Gastroesophageal sphincter (tissue), 4 donors: ENCODE measurements around the gene NUPR2. TPM values are rescaled to one million over a fixed set of nuclear protein-coding genes. Genes with fewer than 3 reads are reported as not detected.
"Not testable (repeated sequence)": the region's sequence is repeated elsewhere in the genome, so short reads cannot be mapped to it uniquely, and the experiment has no call there.

ENCODE experiments used
- ATAC-seq: fragments of 150-250 bp; one replicate; pipeline ENCODE4 v1.9.1; 2016; ENCODE audit warnings: mild to moderate bottlenecking, moderate library complexity
- H3K27ac ChIP-seq, 4 donors: fragments of 200-600 bp; sonication (generic) in 3 of 4; 1 replicate in 3 of 4; 2 replicates in 1 of 4; pipeline ENCODE4 v1.5.1; 2016 to 2019
- H3K27me3 ChIP-seq: fragments of 200-600 bp; sonication (generic); one replicate; pipeline ENCODE4 v1.5.1; 2019
- H3K36me3 ChIP-seq, 2 donors: fragments of 200-600 bp; sonication (generic); one replicate each; pipeline ENCODE4 v1.5.1; 2019; ENCODE audit warnings: control low read depth in 1 of 2
- H3K4me1 ChIP-seq, 3 donors: fragments of 200-600 bp; sonication (generic); 1 replicate in 2 of 3; 2 replicates in 1 of 3; pipeline ENCODE4 v1.5.1; 2016 to 2019; ENCODE audit warnings: control low read depth in 2 of 3
- H3K4me3 ChIP-seq, 2 donors: fragments of 200-600 bp; sonication (generic); one replicate each; pipeline ENCODE4 v1.5.1; 2019; ENCODE audit warnings: mild to moderate bottlenecking in 1 of 2, moderate library complexity in 1 of 2
- H3K9me3 ChIP-seq, 3 donors: fragments of 200-600 bp; sonication (generic); one replicate each; pipeline ENCODE4 v1.5.1; 2017 to 2019; ENCODE audit warnings: control low read depth in 2 of 3
- EP300 ChIP-seq: sonication (generic); formaldehyde crosslinking; IDR thresholded peaks from one replicate; pipeline ENCODE4 v1.6.1; 2017; ENCODE audit warnings: antibody characterized with exemption, mild to moderate bottlenecking
- POLR2A ChIP-seq, 2 donors: fragments of 450-650 bp; IDR thresholded peaks; one replicate each; pipeline ENCODE4 v1.6.1; 2017; ENCODE audit warnings: antibody characterized with exemption in 2 of 2, mild to moderate bottlenecking in 2 of 2, moderate library complexity in 1 of 2
- POLR2AphosphoS5 ChIP-seq: sonication (generic); formaldehyde crosslinking; IDR thresholded peaks from one replicate; pipeline ENCODE4 v1.6.1; 2017; ENCODE audit warnings: antibody characterized with exemption
- WGBS, 2 donors: methylation state at CpG; one replicate each; pipeline ENCODE4 v1.1.5; 2018; ENCODE audit warnings: low coverage in 1 of 2; 5-methylcytosine and 5-hydroxymethylcytosine counted together
- total RNA-seq, 4 donors: library from RNA; depleted of rRNA; stranded (reverse); fragments of >200 nt; gene quantifications; one replicate each; pipeline ENCODE4 v1.1.0, GENCODE V29; 2016
- TF ChIP-seq, protein P1 (sequence below), 4 experiments: fragments of 200-600 bp in 2 of 4; fragments of 450-650 bp in 2 of 4; sonication (generic) in 1 of 4; IDR thresholded peaks; one replicate each; pipeline ENCODE4 v1.5.1; 2017 to 2019; ENCODE audit warnings: antibody characterized with exemption in 4 of 4, mild to moderate bottlenecking in 2 of 4, moderate library complexity in 2 of 4

Gene NUPR2
- total RNA-seq, 4 donors from 2014 or later, result 0.77 TPM; not detected in 3

DNA sequence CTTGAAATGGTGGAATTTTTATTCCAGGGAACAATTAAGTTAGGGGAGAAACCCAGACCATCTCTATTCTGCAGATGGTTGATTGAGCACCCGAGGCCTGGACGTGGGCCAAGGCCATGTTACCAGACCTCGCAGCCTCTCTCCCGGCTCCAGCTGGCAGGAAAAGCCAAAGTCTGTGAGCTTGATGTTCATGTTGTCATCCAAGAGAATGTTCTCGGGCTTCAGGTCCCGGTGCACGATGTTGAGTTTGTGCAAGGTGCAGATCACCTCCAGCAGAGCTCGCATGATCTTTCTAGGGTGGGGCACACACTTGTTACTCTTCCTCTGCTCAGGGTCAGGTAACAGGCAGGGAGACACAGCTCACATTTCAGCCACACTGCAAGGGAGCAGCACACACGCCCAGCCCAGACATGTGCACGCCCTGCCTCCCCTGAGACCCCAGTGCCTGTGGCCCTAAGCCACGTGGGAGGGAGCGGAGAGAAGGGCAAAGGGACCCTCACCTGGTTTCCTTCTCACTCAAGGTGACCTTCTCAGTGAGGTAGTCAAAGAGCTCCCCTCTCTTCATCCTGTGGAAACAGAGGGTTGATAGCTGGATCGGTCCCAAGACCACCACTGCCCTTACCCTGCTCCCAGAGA is 32.9 kb downstream of the NUPR2 start:
- TF ChIP-seq POLR2AphosphoS5 (no peak), EP300 (no peak), POLR2A (IDR thresholded peaks at IDR 0.05) (no peak)
- TF ChIP-seq, protein P1, sequence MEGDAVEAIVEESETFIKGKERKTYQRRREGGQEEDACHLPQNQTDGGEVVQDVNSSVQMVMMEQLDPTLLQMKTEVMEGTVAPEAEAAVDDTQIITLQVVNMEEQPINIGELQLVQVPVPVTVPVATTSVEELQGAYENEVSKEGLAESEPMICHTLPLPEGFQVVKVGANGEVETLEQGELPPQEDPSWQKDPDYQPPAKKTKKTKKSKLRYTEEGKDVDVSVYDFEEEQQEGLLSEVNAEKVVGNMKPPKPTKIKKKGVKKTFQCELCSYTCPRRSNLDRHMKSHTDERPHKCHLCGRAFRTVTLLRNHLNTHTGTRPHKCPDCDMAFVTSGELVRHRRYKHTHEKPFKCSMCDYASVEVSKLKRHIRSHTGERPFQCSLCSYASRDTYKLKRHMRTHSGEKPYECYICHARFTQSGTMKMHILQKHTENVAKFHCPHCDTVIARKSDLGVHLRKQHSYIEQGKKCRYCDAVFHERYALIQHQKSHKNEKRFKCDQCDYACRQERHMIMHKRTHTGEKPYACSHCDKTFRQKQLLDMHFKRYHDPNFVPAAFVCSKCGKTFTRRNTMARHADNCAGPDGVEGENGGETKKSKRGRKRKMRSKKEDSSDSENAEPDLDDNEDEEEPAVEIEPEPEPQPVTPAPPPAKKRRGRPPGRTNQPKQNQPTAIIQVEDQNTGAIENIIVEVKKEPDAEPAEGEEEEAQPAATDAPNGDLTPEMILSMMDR (IDR thresholded peaks at IDR 0.05), result no peak
- Histone ChIP-seq H3K27me3 (no peaks in the 10 kb centered on the region), H3K27ac (peak overlapping the region in 1 of 4 donors; percentile 2), H3K4me3 (no peak overlapping the region), H3K9me3 (no peaks in the 10 kb centered on the region), H3K36me3 (peaks cover 0 to 62% of the 10 kb centered on the region in 2 donors), H3K4me1 (peaks cover 0 to 36% (median 14%) of the 10 kb centered on the region in 3 donors)
- WGBS, 2 donors, result 4 to 12% methylated on average over 4 to 9 of the region's 13 CpGs
- peak; percentile 37 for ATAC-seq

DNA sequence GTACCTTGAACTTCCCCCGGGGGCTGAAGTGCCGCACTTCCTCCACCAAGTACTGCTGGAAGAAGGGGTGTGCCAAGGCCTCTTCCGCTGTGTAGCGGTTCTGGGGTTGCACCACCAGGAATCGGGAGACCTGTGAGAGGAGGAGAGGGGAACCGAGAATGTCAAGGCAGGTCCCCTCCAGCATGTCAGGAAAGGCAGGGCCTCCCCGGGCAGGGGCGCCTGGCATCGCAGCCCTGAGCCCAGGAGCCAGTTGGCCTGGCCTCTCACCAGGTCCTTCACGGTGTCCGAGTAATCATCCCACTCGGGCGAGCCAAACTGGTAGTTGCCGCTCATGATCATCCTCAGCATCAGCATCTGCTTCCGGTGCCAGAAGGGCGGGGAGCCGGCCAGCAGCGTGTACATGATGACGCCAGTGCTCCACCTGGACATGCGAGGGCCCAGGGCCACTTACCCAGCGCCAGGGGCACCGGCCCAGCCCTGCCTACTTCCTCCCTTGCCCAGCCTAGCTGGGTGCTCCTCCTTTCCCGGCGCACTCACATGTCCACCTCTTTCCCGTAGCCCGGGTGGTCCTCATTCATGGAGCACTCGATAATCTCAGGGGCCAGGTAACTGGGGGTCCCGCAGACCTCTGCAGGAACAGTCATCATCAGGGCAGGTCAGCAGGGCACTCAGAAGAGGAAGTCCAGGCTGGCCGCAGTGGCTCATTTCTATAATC is 34.4 kb downstream of the NUPR2 start:
- H3K4me3 ChIP-seq, result no peak overlapping the region
- TF ChIP-seq EP300 (no peak), POLR2AphosphoS5 (no peak), POLR2A (IDR thresholded peaks at IDR 0.05) (no peak)
- TF ChIP-seq, protein P1 (IDR thresholded peaks at IDR 0.05), result no peak
- H3K4me1 ChIP-seq, result peaks cover 0 to 36% (median 14%) of the 10 kb centered on the region in 3 donors
- ATAC-seq, result no peak
- 91 to 100% methylated on average over 5 to 9 of the region's 29 CpGs for WGBS, 2 donors
- no peaks in the 10 kb centered on the region for H3K9me3 ChIP-seq
- peak overlapping the region in 1 of 4 donors; percentile 3 for H3K27ac ChIP-seq
- H3K36me3 ChIP-seq, result peaks cover 0 to 62% of the 10 kb centered on the region in 2 donors
- H3K27me3 ChIP-seq, result no peaks in the 10 kb centered on the region

DNA sequence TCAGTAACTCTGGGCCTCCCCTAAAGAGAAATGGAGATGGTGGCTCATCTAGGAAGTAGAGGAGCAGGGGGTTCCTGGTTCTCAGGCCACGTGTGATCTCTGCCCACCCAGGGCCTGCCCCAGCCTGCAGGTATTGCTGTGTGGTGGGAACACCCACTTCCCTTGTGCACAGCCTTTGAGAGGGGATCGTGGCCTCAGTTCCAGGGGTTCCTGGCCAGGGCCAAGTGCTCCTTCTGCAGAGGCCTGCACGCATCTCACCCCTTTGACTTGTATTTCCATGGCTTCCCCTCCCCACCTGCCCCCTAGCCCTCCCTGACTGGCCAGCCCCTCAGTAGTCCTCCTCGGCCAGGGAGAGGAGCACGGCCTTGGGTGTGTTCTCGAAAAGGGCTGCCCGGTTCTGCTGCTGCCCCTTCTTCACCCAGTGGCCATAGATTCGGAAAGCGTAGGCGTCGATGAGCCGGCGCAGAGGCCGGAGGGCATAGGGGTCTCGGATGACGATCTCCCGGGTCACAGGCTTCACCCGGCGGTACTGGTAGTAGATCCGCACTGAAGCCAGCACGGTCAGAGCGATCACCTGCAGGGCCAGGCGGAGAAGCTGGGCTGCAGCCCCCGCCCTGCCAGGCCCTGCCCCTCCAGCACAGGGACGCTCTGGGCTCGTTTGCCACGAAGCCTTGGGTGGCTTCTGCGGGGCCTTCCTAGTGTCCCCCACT is 35.3 kb downstream of the NUPR2 start:
- not testable (repeated sequence) for H3K9me3 ChIP-seq, H3K27me3 ChIP-seq, ATAC-seq, H3K4me3 ChIP-seq
- peaks cover 0 to 36% (median 14%) of the 10 kb centered on the region in 3 donors for H3K4me1 ChIP-seq
- WGBS, 2 donors, result 75% methylated on average over 2 of the region's 28 CpGs; no CpG with 5 or more reads in 1 of the 2 donors
- peak overlapping the region in 3 of 4 donors; percentile 70 to 76 (median 75) for H3K27ac ChIP-seq
- peaks cover 0 to 53% of the 10 kb centered on the region in 2 donors for H3K36me3 ChIP-seq

DNA sequence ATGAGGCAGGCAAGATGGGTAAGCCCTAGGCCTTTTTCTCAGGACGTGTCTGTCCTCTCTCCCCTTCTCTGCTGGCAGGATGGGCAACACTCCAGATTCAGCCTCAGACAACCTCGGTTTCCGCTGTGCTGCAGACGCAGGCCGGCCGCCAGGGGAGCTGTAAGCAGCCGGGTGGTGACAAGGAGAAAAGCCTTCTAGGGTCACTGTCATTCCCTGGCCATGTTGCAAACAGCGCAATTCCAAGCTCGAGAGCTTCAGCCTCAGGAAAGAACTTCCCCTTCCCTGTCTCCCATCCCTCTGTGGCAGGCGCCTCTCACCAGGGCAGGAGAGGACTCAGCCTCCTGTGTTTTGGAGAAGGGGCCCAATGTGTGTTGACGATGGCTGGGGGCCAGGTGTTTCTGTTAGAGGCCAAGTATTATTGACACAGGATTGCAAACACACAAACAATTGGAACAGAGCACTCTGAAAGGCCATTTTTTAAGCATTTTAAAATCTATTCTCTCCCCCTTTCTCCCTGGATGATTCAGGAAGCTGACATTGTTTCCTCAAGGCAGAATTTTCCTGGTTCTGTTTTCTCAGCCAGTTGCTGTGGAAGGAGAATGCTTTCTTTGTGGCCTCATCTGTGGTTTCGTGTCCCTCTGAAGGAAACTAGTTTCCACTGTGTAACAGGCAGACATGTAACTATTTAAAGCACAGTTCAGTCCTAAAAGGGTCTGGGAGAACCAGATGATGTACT is 36.6 kb downstream of the NUPR2 start:
- Histone ChIP-seq H3K4me3 (no peak overlapping the region), H3K9me3 (no peaks in the 10 kb centered on the region), H3K36me3 (peaks cover 0 to 40% of the 10 kb centered on the region in 2 donors), H3K27me3 (no peaks in the 10 kb centered on the region), H3K4me1 (peaks cover 0 to 40% (median 14%) of the 10 kb centered on the region in 3 donors), H3K27ac (peak overlapping the region; percentile 51 to 76 (median 72))
- TF ChIP-seq POLR2AphosphoS5 (peak; percentile 49), POLR2A (IDR thresholded peaks at IDR 0.05) (no peak)
- TF ChIP-seq, protein P1 (IDR thresholded peaks at IDR 0.05), result peak in 3 of 4 experiments; percentile 72 to 79 (median 73)
- peak; percentile 72 for ATAC-seq
- 8 to 17% methylated on average over 2 to 10 of the region's 12 CpGs for WGBS, 2 donors

DNA sequence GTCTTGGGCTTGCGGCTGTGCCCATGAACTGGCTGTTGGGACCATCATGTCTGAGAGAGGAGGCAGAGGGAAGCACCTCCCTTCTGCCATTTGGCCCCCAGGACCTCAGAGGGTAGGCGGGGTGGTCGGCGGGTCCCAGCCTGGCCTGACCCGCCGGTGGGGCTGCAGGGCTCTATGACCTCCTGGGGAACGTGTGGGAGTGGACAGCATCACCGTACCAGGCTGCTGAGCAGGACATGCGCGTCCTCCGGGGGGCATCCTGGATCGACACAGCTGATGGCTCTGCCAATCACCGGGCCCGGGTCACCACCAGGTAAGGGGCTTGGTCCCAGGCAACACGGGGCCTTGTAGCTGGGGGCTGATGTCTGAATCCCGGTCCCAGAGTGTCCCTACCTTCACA is 38.0 kb downstream of the NUPR2 start:
- no peak for ATAC-seq
- WGBS, 2 donors, result 93 to 100% methylated on average over 1 to 5 of the region's 16 CpGs
- no peaks in the 10 kb centered on the region for H3K27me3 ChIP-seq
- peaks cover 0 to 40% (median 11%) of the 10 kb centered on the region in 3 donors for H3K4me1 ChIP-seq
- TF ChIP-seq, protein P1 (IDR thresholded peaks at IDR 0.05), result no peak
- TF ChIP-seq POLR2A (IDR thresholded peaks at IDR 0.05) (no peak), EP300 (no peak), POLR2AphosphoS5 (no peak)
- peak overlapping the region in 2 of 4 donors; percentile 70 to 76 for H3K27ac ChIP-seq
- H3K4me3 ChIP-seq, result no peak overlapping the region
- no peaks in the 10 kb centered on the region for H3K9me3 ChIP-seq
- peaks cover 0 to 43% of the 10 kb centered on the region in 2 donors for H3K36me3 ChIP-seq
